NCI-H2196 treated with DMSO at 0.1 percent for 48 hours (cell line): ENCODE data around the gene TMEM35B.
"Not testable (repeated sequence)": the region's sequence is repeated elsewhere in the genome, so short reads cannot be mapped to it uniquely, and the experiment has no call there.

Experiments used
- DNase-seq: peaks from one replicate; lab custom pipeline; 2025; ENCODE audit not compliant: unreplicated experiment; lab: John Stamatoyannopoulos, UW

TMEM35B gene

DNA sequence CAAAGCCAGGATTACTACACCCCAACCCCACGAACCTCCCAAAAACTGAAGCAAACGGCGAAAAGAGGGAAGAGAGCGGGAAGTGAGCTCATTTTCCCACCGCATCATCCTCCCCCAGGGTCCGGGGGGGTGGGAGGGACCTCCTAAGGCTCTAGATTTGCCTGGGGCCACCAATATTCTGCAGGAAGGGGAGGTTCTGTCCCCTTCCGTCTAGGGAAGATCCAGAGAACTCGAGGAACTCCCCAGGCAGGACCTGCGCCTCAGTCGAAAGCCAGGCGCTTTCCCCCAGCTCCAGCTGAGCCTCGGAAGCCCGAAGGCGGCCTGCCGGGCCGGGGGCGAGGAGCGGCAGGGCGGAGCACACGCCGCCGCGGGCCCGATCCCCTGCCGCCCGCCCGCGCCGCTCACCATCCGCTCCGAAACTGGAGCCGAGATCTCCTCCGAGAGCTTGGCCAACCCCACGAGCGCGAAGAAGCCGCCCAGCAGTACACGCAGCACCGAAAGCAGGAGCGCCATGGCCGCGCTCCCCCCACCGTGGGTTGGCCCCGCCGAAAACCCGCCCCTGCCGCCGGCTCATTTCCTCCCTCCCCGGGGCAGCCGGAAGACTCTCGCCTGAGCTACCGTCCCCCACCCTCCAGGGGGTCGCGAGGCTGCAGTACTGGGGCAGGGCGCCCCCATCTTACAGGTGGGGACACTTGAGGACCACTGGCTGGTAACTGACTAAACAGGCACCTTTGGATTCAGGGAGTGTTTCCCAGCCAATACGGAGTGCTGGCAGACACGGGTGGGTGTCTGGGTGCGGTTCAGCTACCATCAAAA is at the start of gene TMEM35B:
TMEM35B (minus strand) TSS at position 555 of the 816 bp plus-strand sequence; CDS start at position 513, 42 bp downstream.
- no peak for DNase-seq

DNA sequence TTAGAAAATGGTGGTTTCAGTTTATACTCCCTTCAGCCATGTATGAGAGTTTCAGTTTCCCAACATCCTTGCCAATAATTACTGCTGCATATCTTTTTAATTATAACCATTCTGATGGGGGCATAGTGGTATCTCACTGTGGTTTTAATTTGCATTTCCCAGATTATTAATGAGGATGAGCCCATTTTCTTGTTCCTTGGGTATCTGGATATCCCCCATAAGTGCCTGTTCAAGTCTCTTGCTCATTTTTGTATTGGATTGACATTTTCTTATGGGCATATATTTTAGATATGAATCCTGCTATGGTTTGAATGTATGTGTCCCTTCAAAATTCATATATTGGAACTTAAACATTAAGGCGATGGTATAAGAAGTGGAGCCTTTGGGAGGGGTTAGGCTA is 48.2 kb upstream of the TMEM35B start:
- no peak for DNase-seq

DNA sequence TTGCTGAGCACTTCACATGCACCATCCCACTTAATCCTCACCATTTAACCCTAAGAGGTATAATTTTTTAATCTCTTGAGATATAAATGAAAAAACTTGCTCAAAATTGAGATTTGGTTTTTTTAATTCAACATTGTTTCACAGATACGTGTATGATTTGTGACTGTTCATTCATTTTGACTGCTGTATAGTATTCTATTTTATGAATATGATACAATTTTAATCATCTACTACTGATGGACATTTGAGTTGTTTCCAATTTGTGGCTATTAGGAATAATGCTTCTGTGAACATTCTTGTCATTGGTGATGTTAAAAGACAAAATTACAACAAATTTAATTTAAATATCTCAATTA is 47.2 kb upstream of the TMEM35B start:
- no peak for DNase-seq

DNA sequence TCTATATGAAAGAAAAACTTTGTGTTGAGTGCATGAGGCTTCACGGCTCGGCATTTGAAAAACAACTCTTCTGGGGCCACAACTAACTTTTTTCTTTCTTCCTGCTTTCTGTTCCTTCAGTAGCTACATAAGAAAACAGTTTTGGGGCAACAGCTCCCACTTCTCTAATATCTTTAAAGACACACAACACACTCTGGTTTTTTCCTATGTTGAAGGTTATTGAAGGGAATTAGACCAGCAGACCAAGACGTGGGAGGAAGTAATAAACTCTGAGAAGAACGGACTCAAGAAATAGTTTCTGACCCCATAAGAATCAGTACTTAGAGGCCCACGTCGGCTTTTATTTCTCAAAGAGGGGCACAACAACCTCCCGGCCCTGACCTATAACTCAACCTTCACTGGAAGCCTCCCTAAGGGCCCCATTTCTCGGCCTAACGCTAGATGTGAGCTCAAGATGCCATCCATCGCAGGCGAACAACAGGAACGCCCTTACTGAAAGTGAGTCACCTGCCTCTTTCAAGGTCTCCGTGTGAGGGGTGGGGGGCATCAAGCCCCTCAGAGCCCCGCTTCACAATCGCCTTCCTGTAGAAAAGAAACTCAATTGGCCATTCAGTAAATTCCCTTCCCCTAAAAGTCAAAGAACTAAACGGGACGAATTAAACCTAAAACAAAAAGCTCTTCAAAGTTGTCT is 45.8 kb upstream of the TMEM35B start:
- no peak for DNase-seq

DNA sequence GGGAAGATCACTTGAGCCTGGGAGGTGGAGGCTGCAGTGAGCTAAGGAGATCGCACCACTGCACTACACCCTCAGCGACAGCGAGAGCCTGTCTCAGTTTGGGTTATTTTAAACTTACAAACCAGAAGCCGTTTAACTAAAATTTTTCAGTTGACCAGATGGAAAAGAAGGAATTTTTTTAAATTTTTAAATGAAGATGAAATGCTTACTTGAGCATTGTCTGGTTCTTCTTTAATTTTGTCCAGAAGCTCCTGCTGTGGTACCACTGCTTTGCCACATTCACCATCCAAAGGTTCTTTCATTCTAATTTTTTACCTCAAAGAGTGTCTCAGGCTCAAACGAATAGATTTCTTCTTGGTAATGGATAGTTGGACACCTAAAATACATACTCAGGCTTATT is 45.2 kb upstream of the TMEM35B start:
- DNase-seq, result no peak

DNA sequence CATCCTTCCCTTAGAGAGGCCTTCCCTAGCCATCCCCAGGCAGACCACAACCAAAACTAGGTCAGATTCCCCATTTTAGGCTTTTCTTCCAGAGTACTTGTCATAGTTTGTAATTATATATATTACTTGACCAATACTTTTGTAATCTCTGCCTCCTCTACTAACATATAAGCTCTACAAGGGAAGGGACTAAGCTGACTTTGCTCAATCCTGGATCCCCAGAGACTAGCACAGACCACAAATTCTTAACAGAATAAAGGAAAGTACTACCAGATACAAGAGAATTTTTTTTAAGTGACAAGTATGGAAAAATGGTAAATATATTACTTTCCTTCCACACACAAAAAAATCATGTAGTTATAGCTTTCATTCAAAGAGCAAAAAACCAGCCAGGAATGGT is 44.6 kb upstream of the TMEM35B start:
- DNase-seq, result no peak

DNA sequence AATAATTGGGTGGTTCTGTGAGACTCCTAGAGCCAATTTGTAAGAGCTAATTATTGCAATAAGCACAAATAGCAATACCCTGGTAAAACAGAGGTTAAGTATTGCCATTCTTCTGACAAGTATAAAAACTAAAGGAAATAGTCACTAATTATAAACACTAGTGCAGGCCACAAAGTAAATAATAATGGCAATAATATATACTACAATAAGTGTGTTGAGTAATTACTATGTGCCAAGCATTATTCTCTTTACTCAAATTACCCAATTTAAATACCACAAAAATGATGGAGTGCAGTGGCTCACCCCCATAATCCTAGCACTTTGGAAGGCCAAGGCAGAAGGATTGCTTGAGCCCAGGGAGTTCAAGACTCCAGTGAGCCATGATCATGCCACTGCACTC is 31.3 kb upstream of the TMEM35B start:
- DNase-seq, result no peak

DNA sequence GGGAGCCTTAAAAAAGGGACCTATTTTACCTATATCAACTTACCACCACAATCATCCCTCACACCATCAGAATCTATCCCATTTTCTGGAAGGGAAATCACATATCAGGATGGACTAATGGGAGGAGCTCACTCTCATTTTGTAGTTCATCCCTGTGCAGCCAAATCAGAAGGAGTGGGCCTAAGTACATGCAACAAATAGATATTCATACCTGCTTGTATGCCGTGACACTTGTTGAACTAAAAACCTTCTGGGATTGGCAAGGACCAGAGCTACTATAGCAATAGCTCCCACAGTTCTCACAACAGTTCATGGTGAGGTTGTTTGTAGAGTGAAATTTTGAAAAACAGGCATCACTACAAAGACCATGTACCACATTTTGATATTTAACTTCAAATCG is 29.3 kb upstream of the TMEM35B start:
- no peak for DNase-seq

DNA sequence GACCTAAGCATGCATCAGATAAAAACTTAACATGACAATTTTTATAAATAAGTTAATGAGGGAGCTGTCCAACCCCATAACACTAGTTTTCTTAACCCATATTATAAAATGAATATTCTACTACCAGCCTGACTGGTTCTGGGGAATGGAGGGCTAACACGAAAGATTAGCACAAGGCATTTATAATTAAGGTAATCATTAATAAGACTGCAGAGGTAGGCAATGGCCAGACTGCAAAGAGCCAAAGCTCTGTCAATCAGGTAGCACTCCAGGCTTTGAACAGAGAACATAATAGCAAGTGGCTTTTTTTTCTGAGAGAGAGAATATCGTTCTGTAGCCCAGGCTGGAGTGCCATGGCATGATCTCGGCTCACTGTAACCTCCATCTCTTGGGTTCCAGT is 20.6 kb upstream of the TMEM35B start:
- no peak for DNase-seq

DNA sequence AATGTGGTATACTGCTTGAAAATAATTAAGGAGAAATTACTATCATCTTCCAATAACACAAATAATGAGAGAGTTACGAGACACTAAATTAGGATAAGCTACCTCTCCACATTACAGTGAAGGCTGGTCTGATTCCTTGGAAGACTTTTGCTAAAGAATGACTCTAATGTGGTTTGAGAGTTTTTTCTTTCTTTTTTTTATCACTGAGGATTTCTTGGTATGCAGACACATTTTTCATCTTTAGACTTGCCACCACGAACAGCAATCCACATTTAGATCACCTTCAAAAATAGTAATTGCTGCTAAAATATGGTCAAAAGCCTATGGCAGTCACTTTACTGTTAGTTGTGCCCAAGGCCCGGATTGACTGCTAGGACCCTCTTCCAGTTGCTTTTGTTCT is 16.6 kb upstream of the TMEM35B start:
- no peak for DNase-seq

DNA sequence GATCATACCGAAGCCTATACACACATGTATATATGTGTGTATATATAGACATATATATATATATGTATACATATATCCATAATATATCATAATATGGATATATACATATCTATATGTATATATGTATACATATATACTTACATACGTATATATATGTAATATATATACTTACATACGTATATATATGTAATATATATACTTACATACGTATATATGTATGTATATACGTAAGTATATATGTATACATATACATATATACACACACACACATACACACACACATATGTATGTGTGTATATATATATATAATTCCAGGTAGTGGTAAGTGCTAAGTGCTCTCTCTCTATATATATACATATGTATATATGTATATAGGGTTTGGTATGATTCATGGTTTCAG is 9.7 kb upstream of the TMEM35B start:
- DNase-seq, result no peak

DNA sequence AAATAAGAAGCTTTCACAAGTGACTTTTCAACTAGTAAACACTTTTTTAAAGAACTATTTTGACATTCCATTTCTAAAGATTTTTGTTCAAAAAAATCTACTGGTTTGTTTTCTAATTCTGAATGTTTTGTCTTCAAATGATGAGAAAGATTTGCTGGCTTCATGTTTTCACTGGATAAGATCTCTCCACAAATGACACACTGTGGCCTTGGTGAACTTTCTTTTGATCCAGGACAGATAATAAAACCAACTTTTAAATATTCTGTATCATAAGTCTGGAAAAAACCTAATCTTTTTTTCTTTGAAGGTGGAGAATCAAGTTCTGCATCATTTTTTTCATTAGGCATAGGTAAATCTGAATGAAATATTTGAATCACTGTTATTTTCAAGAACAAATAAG is 3.4 kb upstream of the TMEM35B start:
- DNase-seq, result no peak

DNA sequence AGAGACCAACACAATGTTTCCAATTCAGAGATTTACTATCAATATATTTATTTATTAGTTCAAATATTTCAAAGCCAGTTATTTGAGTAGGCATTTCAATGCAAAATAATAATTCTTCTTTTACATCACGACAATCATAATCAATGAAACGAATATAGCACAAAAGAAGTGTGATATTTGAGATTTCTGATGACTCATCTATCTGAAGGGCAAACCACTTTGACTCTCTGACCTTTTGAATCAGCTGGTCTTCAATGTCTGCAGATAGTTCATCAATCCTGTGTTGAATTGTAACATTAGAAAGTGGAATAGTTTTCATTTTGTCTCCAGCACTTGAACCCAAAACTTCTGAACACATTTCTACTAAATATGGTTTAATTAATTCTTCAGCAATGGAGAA is 3.0 kb upstream of the TMEM35B start:
- DNase-seq, result no peak

DNA sequence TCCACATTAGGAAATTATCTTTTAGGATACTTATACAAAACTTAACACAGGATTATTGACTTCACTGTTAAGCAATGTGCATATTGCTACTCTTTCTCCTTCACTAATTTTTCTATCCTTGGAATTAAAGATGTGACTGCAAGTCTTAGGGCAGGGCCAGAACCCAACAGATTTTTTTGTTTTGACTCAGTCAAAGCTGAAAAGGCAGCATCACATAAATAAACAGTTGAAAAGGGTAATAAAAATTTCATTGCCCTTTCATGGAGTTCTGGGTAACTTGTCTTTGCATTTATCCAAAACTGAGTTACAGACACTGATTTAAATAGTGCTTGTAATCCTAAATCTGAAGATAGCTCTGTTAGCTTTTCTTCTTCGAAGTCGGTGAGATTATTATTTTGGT is 1.9 kb upstream of the TMEM35B start:
- no peak for DNase-seq

DNA sequence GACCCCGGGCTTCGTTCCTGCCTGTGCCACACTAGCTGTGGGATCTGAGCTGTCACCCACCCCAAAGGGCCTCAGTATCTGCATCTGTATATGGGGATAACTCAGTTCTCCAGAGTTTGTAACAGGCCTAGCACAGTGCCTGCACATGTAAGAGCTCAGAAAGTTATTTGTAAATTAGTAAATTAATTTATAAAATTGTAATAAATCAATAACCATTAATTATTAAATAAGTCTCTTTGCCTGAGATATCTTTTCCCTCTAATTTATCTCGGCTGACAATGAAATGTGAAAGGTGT is 410 bp upstream of the TMEM35B start:
- not testable (repeated sequence) for DNase-seq

DNA sequence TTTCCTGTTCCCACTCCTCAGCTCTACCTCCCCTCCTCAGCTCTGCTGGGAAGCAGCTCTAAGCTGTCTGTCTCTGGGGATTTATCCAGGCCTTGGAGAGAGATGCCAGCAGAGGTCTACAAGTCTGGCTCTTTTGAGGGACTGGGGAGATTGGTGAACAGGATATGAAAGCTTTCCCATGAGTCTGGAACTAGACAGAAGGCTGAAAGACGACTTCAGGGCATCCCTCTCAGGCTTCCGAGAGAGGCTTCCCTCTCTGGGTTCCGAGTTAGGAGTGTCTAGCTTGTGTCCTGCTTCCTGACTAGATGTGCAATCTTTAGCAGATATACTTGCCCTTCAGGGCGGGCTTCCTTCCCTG is 733 bp downstream of the TMEM35B start:
- no peak for DNase-seq

DNA sequence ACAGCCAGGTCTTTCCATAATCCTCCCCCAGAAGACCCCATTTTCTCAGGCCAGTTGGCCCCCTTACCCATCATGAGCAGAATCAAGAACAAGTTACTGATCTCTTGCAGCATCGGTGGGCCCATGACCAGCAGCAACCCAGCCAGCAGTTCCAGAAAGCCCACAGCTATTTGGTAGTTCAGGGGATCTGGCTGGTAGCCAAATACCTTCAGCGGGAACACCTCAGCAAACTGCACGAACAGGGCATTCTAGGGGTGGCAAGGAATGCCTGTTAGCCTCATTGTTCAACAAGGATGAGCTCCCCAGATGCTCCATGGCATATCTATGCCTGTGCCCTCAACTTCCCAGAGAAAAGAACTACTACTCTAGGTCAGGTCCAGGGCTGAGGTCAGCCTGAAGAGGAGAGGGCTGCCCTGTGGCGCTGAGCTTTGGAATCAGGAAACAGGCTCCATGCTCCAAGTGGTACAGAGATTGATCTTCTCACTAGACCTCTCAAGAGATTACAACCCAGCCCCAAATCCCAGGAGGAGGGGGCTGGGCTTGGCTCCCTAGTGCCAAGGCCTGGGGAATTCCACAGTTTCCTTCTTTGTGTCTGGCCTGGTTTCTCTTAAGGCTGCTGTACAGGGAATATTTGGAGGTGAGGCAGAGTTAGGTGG is 1.3 kb downstream of the TMEM35B start:
- no peak for DNase-seq

DNA sequence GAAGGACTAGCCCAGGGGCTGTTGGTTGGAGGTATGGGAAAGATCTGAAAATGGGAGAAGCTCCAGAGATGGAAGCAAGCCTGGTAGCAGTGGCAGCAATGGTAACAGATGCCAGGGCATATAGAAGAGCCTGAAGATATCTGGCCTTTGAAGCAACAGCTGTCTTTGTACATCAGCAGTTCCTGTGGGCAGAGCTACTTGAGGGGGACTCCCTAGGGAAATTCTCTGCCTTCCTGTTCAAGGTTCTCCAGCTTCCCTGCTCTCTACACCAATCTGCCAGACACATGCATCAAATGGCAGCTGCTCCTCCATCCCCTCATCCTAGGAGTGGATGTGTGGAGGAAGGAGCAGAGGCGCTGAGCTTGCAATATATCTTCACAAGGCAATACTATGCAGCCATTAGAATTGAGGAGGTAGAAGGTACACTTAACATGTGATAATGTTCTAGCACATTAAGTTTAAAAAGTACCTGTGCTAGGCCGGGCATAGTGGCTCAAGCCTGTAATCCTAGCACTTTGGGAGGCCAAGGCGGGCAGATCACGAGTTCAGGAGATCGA is 2.2 kb downstream of the TMEM35B start:
- DNase-seq, result no peak

DNA sequence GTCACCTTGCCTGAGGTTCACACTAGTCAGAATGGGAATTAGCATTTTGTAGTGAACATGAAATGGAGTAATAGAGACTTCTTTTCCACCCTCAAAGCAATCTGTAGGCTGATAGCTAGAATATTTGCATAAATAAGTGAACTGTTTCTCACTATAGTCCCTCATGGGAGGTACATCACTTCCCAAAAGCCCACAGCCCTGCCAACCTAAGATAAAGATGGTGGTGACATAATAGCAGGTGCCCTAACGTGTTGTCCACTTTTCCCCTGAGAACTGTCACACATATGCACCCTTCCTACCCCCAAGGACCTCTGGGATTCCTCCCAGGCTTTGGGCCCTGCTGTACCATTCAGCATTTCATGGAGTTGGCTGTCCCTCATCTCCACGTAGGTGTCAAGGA is 4.4 kb downstream of the TMEM35B start:
- no peak for DNase-seq

DNA sequence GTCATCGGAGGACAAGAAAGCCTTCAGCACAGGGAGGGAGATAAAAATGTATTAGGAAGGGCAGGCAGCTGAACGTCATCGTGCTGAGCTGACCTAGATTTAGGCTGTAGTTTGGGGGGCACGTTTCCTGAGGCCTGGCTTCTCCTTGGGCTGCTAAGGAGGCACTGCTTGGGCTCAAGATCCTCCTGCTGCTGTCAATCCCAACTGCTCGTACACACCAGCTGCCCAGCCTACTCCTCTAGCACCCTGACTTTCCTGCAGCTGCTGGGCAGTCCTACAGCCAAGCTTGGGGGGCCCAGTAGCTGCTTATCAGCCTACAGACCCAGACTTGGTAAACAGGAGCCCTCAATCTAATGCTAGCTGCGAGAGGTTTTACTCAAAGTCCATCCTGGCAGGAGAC is 6.2 kb downstream of the TMEM35B start:
- no peak for DNase-seq

DNA sequence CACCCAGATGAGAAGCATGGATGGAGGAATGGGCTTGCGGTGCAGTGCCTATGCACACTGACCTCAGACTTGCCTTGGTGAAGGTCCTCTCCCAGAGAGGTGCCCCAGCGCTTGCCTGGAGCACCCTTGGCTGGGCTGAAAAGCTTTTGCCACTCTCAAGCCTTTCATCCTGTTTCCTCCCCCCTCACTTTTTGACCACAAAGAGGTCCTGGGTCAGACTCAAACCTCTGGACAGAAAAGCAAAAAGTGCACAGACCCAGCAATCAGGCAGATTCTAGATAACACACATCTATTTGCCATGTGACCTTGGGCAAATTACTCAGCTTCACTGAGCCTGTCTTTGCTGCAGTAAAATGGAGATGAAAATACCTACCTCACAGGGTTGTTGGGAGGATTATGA is 7.3 kb downstream of the TMEM35B start:
- DNase-seq, result no peak

DNA sequence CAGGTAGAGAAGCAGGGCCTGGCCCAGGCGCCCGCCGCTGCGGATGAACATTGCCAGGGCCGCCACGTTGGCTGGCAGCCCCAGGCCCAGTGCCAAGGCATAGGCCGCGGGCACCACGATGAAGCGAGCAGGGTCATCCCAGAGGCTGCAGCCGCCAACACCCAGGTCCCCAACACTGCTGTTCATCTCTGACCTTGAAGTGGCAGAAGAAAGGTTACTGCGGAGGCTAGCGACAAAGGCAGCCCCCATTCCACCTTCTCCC is 8.0 kb downstream of the TMEM35B start:
- no peak for DNase-seq
